ENCODE results near the gene RABGGTA.

Gene RABGGTA

GRCh38 chr14:24298892-24299254 is 27.5 kb upstream of the RABGGTA start:
- TF ChIP-seq CTCF (IDR thresholded peaks at IDR 0.05; ENCODE audit: low read depth, low read length): no peak
- peak overlapping the region; percentile 96 for H3K4me3 ChIP-seq (ENCODE audit: low read depth, low read length)

- TF ChIP-seq CTCF (IDR thresholded peaks at IDR 0.05; ENCODE audit: low read depth, low read length): peak; percentile 21; the same call in 1 of the 2 replicates
- H3K4me3 ChIP-seq (ENCODE audit: low read depth, low read length): no peak overlapping the region
Measured at GRCh38 chr14:24297190-24297964, 26.0 kb upstream of the RABGGTA start.

- TF ChIP-seq CTCF (IDR thresholded peaks at IDR 0.05; ENCODE audit: low read depth, low read length): peak; percentile 51
- no peak overlapping the region for H3K4me3 ChIP-seq (ENCODE audit: low read depth, low read length)
Measured at GRCh38 chr14:24296341-24297157, 25.2 kb upstream of the RABGGTA start.

- H3K4me3 ChIP-seq (ENCODE audit: low read depth, low read length): no peak overlapping the region
Measured at GRCh38 chr14:24293525-24293924, 22.1 kb upstream of the RABGGTA start.

GRCh38 chr14:24292118-24292807 is 20.9 kb upstream of the RABGGTA start:
- no peak overlapping the region for H3K4me3 ChIP-seq (ENCODE audit: low read depth, low read length)
- no peak for TF ChIP-seq CTCF (IDR thresholded peaks at IDR 0.05; ENCODE audit: low read depth, low read length)

More at GRCh38 chr14:24293525-24293924, 22.1 kb upstream of the RABGGTA start:
- no peak for TF ChIP-seq CTCF (IDR thresholded peaks at IDR 0.05; ENCODE audit: low read depth, low read length)

- TF ChIP-seq CTCF (IDR thresholded peaks at IDR 0.05; ENCODE audit: low read depth, low read length): no peak
- no peak overlapping the region for H3K4me3 ChIP-seq (ENCODE audit: low read depth, low read length)
Measured at GRCh38 chr14:24291446-24292117, 20.2 kb upstream of the RABGGTA start.

Measured in WI38 (cell line).